GM12873 (cell line): ENCODE data around the gene RASEF.
A peak's percentile ranks its signal among the peaks of the same experiment; 100 is the strongest.

ENCODE experiments used
- TF ChIP-seq, protein P1 (sequence below): IDR thresholded peaks from 2 replicates; pipeline ENCODE4 v1.5.1; 2012; ENCODE audit warnings: low read depth, mild to moderate bottlenecking, moderate library complexity, low read length, control low read depth; ENCODE audit not compliant: insufficient read depth; ENCODE audit errors: missing control alignments

RASEF gene

DNA sequence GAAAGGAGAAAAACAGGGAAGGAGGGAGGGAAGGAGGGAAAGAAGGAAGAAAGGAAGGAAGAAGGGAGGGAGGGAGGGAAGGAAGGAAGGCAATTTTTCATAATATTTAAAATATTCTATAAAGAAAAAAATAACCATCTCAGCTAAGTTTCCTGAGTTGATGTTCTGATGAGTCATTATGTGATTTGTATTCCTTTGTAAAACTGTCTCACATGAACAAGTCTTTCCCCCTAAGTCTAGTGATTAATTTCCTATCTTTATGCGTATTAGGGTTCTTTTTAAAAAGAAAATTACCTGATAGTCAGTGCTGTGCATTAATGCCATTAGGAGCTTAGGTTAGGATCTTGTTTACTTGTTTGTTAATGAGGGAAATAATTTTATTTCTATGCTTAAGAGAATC lies 94.1 kb downstream of the RASEF start:
- TF ChIP-seq, protein P1, sequence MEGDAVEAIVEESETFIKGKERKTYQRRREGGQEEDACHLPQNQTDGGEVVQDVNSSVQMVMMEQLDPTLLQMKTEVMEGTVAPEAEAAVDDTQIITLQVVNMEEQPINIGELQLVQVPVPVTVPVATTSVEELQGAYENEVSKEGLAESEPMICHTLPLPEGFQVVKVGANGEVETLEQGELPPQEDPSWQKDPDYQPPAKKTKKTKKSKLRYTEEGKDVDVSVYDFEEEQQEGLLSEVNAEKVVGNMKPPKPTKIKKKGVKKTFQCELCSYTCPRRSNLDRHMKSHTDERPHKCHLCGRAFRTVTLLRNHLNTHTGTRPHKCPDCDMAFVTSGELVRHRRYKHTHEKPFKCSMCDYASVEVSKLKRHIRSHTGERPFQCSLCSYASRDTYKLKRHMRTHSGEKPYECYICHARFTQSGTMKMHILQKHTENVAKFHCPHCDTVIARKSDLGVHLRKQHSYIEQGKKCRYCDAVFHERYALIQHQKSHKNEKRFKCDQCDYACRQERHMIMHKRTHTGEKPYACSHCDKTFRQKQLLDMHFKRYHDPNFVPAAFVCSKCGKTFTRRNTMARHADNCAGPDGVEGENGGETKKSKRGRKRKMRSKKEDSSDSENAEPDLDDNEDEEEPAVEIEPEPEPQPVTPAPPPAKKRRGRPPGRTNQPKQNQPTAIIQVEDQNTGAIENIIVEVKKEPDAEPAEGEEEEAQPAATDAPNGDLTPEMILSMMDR = no peak

DNA sequence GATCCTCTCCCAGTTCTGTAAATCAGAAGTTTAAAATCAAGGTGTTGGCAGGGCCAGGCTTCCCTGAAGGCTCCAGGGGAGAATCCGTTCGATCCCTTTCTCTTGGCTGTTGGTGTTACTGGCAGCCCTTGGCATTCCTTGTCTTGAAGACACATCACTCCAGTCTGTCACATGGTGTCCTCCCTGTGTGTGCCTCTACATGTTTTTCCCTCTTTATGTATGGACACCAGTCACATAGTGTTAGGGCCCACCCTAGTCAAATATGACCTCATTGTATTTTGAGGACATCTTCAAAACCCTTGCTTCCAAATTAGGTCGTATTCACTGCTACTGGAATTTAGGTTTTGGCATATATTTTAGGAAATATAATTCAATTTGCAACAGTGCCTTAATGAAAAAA lies 94.6 kb downstream of the RASEF start:
- TF ChIP-seq, protein P1 = no peak

DNA sequence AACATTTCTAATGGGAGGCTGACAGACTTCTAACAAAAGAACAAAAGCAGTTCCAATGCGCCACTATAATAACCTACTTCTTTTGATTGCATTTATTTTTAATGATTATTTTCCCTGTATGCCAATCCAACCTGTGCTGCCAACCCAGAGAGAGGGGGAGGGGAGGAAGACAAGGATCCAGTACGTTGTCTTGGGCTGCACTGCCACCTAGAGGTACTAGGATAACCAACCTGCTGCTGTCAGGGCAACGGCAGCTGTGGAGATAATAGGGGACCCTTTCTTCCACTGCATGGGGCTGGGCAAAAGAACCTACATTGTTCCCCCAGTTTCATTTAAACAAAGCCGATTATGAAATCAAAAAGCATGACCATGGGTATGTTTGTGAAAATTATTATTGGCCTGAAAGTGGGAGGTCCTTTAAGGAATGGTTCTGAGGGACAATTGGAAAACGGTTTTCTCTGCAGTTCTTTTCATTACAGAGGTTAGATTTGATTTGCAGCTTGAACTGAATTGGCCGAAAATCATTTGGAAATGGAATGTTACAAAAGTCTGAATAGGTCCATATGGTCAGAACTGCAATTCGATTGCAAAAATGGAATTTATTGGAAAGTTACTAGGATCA lies 101.3 kb downstream of the RASEF start:
- TF ChIP-seq, protein P1 = peak; percentile 79

DNA sequence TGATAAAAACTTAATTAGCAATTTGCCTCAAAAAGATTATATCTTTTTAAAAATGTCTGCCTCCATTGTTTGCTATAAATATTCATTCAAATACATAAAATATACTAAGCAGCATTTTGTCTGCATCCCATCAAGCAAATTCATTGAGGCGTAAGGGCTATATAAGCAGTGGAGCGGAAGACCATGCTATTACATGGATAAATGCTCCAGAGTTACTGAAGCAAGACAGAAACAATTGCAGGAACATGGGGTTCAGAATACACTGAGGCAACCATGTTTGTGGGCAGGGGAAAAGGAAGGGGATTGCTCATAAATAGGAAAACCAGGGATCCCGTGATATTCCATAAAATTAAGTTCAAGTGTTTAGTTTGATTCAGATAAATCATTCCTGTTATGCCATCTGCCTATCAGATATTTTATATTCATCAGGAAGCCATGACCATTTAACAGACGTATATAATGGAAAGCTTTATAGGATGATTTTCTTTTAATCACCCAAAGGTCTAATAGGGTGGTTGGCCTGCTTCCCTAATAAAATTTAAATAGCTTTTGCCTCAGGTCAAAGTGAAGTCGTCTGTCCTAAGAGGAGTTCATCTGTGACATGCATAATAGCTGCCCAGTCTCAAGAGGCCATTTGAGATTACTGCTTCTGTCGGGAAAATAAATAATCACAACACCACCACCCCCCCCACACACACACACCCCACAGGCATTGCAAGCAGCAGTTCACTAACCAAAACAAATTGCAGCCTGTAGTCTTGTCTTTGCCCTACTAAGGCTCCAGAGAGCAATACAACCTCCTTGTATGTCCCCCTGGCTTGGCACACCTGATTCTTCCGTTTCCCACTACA lies 105.2 kb downstream of the RASEF start:
- TF ChIP-seq, protein P1 = no peak

DNA sequence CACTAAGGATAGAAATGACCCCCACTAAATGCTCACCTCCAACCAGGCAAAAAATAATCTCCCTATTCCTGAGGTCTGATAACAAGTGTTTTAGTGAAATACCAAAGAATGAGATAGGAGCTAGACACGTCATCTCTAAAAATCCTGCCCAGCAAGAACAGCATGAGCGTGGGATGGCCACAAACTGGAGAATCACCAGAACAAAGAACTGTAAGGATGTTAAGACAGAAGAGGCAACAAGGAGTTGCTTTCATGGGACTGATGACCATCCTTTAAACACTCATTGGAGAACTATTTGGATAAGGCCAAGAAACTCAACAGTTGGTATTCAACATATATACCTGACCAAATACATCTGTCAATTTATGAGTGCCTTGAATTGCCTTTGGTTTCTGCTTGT lies 113.7 kb downstream of the RASEF start:
- TF ChIP-seq, protein P1 = no peak

DNA sequence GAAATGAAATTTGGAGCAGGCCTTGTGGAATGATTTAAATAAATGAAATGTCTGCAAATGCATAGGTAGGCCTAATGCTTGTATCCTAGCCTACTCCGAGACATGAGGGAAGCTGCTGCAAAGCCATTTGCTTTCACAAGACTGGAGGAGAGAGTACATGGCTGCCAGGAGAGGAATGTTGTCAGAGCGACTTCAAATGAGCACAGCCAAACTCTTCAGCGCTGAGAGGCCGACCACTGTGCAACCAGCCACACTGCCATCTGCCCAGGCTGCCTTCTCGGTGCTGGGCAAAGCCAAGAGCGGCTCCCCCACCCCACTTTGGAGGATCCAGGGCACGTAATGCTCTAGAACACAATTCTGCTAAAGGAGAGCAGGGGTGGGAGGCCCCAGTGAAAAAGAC lies 122.6 kb downstream of the RASEF start:
- TF ChIP-seq, protein P1 = no peak

DNA sequence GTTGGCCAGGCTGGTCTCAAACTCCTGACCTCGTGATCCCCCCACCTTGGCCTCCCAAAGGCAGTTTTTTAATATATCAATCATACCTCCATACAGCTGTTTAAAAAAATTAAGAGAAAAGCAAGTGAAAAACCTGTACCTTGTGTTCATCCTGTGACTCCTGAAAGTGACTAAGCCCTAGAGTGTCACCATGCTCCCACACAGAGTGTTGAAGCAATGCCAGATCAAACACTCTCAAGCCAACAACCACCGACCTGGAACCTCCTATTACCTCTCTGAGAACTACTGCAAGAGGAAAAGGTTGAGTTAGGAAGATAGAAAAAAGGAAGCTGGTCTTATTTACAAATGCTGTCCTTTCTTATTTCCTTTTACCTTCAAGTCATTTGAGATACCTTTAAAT lies 123.5 kb downstream of the RASEF start:
- TF ChIP-seq, protein P1 = no peak
